ENCODE measurements around the gene ACAD10.
"Not testable (repeated sequence)": the region's sequence is repeated elsewhere in the genome, so short reads cannot be mapped to it uniquely, and the experiment has no call there.

The ACAD10 gene

DNA sequence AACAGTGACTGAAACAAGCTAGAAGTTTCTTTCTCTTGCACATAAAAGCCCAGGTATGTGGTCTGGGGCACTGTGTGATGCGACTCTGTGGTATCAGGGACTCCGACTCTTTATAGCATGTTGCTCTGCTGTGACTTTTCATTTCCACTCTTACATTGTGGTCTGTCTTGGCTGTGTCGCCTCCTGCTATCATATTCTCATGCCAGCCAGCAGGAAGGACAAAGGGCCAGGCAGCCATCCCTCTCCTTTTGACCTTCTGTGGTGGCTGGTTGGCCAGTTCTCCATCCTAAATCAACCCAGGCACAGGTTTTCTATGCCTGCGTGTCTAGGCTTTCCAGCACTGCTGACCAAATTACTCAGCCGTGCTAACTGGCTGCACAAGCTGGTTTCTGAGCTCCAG, 8.0 kb downstream of the ACAD10 start:
- Histone ChIP-seq H3K4me1 (ENCODE audit: control insufficient read depth, insufficient read depth, low read length) (no peaks in the 10 kb centered on the region), H3K27ac (ENCODE audit: low read depth, low read length) (no peak overlapping the region), H3K4me3 (ENCODE audit: low read length) (no peak overlapping the region), H3K36me3 (ENCODE audit: control insufficient read depth, insufficient read depth, low read length) (peaks cover 27% of the 10 kb centered on the region), H3K9ac (ENCODE audit: low read length) (no peak overlapping the region), H3K27me3 (ENCODE audit: control insufficient read depth, insufficient read depth, low read length) (no peaks in the 10 kb centered on the region)

DNA sequence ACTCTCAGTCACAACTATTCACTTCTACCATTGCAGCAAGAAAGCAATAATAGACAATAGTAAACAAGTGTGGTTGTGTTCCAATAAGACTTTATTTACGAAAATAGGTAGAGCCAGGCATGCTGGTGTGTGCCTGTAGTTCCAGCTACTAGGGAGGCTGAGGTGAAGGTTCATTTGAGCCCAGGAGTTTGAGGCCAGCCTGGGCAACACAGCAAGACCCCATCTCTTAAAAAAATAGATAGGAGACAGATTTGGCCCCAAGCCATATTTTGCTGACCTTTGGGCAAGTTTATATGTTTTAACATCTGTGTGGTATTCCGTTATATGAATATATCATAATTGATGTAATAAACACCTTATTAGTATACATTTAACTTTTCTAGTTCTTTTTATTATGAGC, 14.1 kb downstream of the ACAD10 start:
- H3K9ac ChIP-seq (ENCODE audit: low read length): no peak overlapping the region
- no peaks in the 10 kb centered on the region for H3K4me1 ChIP-seq (ENCODE audit: control insufficient read depth, insufficient read depth, low read length)
- H3K27me3 ChIP-seq (ENCODE audit: control insufficient read depth, insufficient read depth, low read length): no peaks in the 10 kb centered on the region
- H3K4me3 ChIP-seq (ENCODE audit: low read length): no peak overlapping the region
- H3K27ac ChIP-seq (ENCODE audit: low read depth, low read length): no peak overlapping the region
- peaks cover 17% of the 10 kb centered on the region for H3K36me3 ChIP-seq (ENCODE audit: control insufficient read depth, insufficient read depth, low read length)

DNA sequence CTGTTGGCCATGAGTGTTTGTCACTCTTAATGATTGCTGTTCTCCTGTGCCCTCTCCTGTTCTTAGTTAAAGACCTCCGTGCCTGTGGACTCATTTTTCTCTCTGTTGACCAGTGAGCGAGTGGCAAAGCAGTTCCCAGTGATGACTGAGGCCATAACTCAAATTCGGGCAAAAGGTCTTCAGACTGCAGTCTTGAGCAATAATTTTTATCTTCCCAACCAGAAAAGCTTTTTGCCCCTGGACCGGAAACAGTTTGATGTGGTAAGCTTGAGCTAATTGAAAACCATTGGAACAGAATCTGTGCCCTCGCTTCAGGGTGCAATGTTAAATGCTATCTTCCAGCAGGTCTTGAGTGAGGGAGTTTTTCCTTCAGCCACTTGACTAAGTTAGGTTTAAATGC, 19.8 kb downstream of the ACAD10 start:
- H3K9ac ChIP-seq (ENCODE audit: low read length): no peak overlapping the region
- peaks cover 11% of the 10 kb centered on the region for H3K36me3 ChIP-seq (ENCODE audit: control insufficient read depth, insufficient read depth, low read length)
- H3K4me3 ChIP-seq (ENCODE audit: low read length): no peak overlapping the region
- no peaks in the 10 kb centered on the region for H3K27me3 ChIP-seq (ENCODE audit: control insufficient read depth, insufficient read depth, low read length)
- no peaks in the 10 kb centered on the region for H3K4me1 ChIP-seq (ENCODE audit: control insufficient read depth, insufficient read depth, low read length)
- H3K27ac ChIP-seq (ENCODE audit: low read depth, low read length): peak overlapping the region; percentile 32

DNA sequence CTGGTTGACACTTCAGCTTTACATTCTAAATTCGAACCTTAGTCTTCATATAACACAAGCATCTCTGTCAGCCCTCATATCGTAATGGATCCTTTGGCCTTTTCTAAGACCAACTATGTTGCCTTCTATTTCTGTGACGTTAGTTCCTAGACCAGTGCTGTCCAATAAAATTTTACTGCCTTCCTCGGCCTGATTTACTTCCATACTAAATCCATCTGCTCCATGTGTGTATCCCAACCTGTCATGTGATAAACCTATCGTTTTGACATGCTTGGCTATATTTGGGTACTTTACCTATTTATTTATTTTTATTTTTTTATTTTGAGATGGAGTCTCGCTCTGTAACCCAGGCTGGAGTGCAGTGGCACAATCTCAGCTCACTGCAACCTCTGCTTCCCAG, 20.3 kb downstream of the ACAD10 start:
- Histone ChIP-seq H3K9ac (ENCODE audit: low read length) (no peak overlapping the region), H3K4me3 (ENCODE audit: low read length) (no peak overlapping the region), H3K4me1 (ENCODE audit: control insufficient read depth, insufficient read depth, low read length) (no peaks in the 10 kb centered on the region), H3K27ac (ENCODE audit: low read depth, low read length) (no peak overlapping the region), H3K36me3 (ENCODE audit: control insufficient read depth, insufficient read depth, low read length) (peaks cover 10% of the 10 kb centered on the region), H3K27me3 (ENCODE audit: control insufficient read depth, insufficient read depth, low read length) (no peaks in the 10 kb centered on the region)

DNA sequence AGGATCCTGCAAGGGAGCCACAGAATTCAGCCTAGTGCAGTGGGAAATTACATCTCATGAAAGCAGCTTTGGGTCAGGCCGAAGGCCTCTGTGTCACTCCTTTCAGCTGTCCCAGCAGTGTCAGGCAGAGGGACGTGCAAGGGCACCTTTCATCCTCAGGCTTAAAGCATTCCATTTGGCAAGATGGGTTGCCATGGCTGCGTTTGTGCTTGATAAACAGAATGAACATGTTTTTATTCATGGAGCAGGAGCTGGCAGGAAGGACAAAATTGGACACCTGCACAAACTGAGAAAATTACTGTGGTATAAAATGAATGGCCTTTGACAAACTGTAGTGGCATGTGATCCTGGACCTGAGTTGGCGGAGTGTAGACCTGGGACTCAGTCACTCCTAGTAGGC, 29.4 kb downstream of the ACAD10 start:
- Histone ChIP-seq H3K9ac (ENCODE audit: low read length) (no peak overlapping the region), H3K4me1 (ENCODE audit: control insufficient read depth, insufficient read depth, low read length) (peaks cover 8% of the 10 kb centered on the region), H3K4me3 (ENCODE audit: low read length) (no peak overlapping the region), H3K27me3 (ENCODE audit: control insufficient read depth, insufficient read depth, low read length) (no peaks in the 10 kb centered on the region), H3K27ac (ENCODE audit: low read depth, low read length) (peak overlapping the region; percentile 55), H3K36me3 (ENCODE audit: control insufficient read depth, insufficient read depth, low read length) (peaks cover 8% of the 10 kb centered on the region)

DNA sequence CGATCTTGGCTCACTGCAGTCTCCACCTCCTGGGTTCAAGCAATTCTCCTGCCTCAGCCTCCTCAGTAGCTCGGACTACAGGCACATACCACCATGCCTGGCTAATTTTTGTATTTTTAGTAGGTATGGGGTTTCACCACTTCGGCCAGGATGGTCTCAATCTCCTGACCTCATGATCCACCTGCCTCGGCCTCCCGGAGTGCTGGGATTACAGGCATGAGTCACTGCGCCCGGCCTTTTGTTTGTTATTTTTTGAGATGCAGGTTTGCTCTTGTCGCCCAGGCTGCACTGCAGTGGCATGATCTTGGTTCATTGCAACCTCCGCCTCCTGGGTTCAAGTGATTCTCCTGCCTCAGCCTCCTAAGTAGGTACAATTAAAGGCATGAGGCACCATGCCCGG, 33.5 kb downstream of the ACAD10 start:
- not testable (repeated sequence) for H3K36me3 ChIP-seq (ENCODE audit: control insufficient read depth, insufficient read depth, low read length)

DNA sequence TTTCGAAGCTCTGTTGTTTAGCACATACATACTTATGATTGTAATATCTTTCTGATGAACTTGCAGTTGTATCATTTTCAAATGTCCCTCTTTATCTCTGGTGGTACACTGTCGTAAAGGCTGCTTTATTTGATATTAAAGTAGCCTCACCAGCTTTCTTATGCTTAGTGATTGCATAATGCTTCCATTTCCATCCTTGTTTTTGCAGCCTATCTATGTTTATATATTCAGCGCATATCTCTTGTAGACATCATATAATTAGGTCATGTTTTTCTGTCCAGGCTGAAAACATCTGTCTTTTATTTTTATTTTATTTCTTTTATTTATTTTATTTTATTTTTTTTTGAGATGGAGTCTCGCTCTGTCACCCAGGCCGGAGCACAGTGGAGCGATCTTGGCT, 34.6 kb downstream of the ACAD10 start:
- H3K27ac ChIP-seq (ENCODE audit: low read depth, low read length): no peak overlapping the region
- peaks cover 6% of the 10 kb centered on the region for H3K36me3 ChIP-seq (ENCODE audit: control insufficient read depth, insufficient read depth, low read length)
- H3K27me3 ChIP-seq (ENCODE audit: control insufficient read depth, insufficient read depth, low read length): no peaks in the 10 kb centered on the region
- peaks cover 7% of the 10 kb centered on the region for H3K4me1 ChIP-seq (ENCODE audit: control insufficient read depth, insufficient read depth, low read length)
- no peak overlapping the region for H3K4me3 ChIP-seq (ENCODE audit: low read length)
- no peak overlapping the region for H3K9ac ChIP-seq (ENCODE audit: low read length)

More for the DNA sequence above, 33.5 kb downstream of the ACAD10 start:
- not testable (repeated sequence) for H3K27me3 ChIP-seq (ENCODE audit: control insufficient read depth, insufficient read depth, low read length); H3K27ac ChIP-seq (ENCODE audit: low read depth, low read length); H3K4me1 ChIP-seq (ENCODE audit: control insufficient read depth, insufficient read depth, low read length); H3K9ac ChIP-seq (ENCODE audit: low read length); H3K4me3 ChIP-seq (ENCODE audit: low read length)

DNA sequence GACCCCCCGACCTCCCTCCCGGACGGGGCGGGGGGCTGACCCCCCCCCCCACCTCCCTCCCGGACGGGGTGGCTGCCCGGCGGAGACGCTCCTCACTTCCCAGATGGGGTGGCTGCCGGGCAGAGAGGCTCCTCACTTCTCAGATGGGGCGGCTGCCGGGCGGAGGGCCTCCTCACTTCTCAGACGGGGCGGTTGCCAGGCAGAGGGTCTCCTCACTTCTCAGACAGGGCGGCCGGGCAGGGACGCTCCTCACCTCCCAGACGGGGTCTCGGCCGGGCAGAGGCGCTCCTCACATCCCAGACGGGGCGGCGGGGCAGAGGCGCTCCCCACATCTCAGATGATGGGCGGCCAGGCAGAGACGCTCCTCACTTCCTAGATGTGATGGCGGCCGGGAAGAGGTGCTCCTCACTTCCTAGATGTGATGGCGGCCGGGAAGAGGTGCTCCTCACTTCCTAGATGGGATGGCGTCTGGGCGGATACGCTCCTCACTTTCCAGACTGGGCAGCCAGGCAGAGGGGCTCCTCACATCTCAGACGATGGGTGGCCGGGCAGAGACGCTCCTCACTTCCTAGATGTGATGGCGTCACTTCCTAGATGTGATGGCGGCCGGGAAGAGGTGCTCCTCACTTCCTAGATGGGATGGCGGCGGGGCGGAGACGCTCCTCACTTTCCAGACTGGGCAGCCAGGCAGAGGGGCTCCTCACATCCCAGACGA, 38.0 kb downstream of the ACAD10 start:
- not testable (repeated sequence) for H3K27me3 ChIP-seq (ENCODE audit: control insufficient read depth, insufficient read depth, low read length); H3K9ac ChIP-seq (ENCODE audit: low read length); H3K4me3 ChIP-seq (ENCODE audit: low read length); H3K4me1 ChIP-seq (ENCODE audit: control insufficient read depth, insufficient read depth, low read length); H3K27ac ChIP-seq (ENCODE audit: low read depth, low read length); H3K36me3 ChIP-seq (ENCODE audit: control insufficient read depth, insufficient read depth, low read length)

DNA sequence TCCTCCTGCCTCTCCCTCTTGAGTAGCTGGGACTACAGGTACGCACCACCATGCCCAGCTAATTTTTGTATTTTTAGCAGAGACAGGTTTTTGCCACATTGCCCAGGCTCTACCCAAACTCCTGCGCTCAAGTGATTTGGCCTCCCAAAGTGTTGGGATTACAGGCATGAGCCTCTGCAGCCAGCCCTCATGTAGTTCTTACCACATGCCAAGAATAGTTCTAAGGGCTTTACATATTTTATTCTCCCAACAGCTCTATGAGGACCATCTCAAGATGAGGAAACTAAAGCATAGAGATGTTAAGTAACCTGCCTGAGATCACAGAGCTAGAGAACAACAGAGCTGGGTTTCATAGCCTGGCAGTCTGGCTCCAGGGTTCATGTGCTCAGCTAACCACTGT, 42.9 kb downstream of the ACAD10 start:
- Histone ChIP-seq H3K9ac (ENCODE audit: low read length) (no peak overlapping the region), H3K4me3 (ENCODE audit: low read length) (no peak overlapping the region), H3K27ac (ENCODE audit: low read depth, low read length) (no peak overlapping the region), H3K27me3 (ENCODE audit: control insufficient read depth, insufficient read depth, low read length) (no peaks in the 10 kb centered on the region), H3K36me3 (ENCODE audit: control insufficient read depth, insufficient read depth, low read length) (peaks cover 9% of the 10 kb centered on the region), H3K4me1 (ENCODE audit: control insufficient read depth, insufficient read depth, low read length) (no peaks in the 10 kb centered on the region)

DNA sequence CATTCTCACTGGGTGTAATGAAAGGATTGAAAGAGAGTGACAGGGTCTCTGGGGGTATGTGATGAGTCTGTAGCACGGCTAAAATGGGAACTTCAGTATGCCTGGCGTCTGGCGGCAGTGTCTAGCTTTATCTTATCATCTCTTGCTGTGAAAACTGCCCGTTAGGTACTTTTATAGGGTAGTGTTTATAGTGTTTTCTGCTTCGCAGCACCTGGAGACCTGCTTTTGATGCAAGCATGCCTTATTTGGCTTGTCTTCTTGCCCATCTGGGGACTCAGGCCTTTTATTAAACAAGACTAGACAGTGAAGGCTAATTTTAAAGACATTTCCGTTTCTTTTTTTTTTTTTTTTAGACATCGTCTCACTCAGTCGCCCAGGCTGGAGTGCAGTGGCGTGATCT, 44.6 kb downstream of the ACAD10 start:
- no peaks in the 10 kb centered on the region for H3K4me1 ChIP-seq (ENCODE audit: control insufficient read depth, insufficient read depth, low read length)
- peaks cover 9% of the 10 kb centered on the region for H3K36me3 ChIP-seq (ENCODE audit: control insufficient read depth, insufficient read depth, low read length)
- no peaks in the 10 kb centered on the region for H3K27me3 ChIP-seq (ENCODE audit: control insufficient read depth, insufficient read depth, low read length)
- H3K27ac ChIP-seq (ENCODE audit: low read depth, low read length): no peak overlapping the region
- no peak overlapping the region for H3K4me3 ChIP-seq (ENCODE audit: low read length)
- H3K9ac ChIP-seq (ENCODE audit: low read length): no peak overlapping the region

DNA sequence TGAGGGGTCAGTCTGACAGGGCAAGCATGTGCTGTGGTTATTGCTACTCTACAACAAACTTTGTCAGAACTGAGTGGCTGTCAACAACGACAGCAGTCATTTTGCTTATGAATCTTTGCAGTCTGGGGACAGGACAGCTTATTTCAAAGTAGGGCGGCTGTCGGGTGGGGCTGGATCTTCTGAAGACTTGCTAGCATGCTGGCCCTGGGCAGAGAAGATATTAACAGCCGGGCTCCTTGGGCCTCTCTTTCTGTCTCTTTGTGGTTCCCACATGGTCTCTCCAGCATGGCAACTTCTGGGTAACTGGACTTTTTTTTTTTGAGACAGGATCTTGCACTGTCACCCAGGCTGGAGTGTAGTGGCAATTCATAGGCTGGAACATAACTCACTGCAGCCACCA, 46.9 kb downstream of the ACAD10 start:
- Histone ChIP-seq H3K9ac (ENCODE audit: low read length) (no peak overlapping the region), H3K4me1 (ENCODE audit: control insufficient read depth, insufficient read depth, low read length) (no peaks in the 10 kb centered on the region), H3K36me3 (ENCODE audit: control insufficient read depth, insufficient read depth, low read length) (peaks cover 8% of the 10 kb centered on the region), H3K27ac (ENCODE audit: low read depth, low read length) (no peak overlapping the region), H3K27me3 (ENCODE audit: control insufficient read depth, insufficient read depth, low read length) (no peaks in the 10 kb centered on the region), H3K4me3 (ENCODE audit: low read length) (no peak overlapping the region)

DNA sequence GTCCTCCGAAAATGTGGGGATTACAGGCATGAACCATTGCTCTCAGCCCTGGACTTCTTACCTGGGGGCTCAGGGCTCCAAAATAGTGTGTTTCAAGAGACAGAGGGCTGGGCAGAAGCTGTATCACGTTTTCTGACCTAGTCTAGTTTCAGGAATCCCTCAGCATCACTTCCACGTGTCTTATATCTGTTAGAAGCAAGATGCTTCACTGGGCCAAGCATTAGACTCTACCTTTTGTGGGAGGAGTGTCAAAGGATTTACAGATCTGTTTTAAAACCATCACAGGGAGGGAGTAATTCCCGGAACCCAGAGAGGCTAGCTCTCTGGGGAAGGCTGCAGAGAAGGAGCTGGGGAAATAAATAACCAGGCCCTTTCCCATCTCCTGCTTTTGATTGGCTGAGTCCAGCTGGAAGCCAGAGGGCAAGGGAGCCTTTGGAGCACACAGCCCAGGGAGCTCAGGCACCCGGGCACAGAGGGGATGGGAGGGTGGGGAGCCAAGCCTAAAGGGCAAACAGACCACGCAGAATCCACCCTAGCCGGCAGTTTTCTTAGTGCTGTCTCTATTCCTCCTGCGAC, 47.6 kb downstream of the ACAD10 start:
- no peak overlapping the region for H3K9ac ChIP-seq (ENCODE audit: low read length)
- no peaks in the 10 kb centered on the region for H3K27me3 ChIP-seq (ENCODE audit: control insufficient read depth, insufficient read depth, low read length)
- H3K27ac ChIP-seq (ENCODE audit: low read depth, low read length): no peak overlapping the region
- H3K36me3 ChIP-seq (ENCODE audit: control insufficient read depth, insufficient read depth, low read length): peaks cover 5% of the 10 kb centered on the region
- H3K4me1 ChIP-seq (ENCODE audit: control insufficient read depth, insufficient read depth, low read length): no peaks in the 10 kb centered on the region
- no peak overlapping the region for H3K4me3 ChIP-seq (ENCODE audit: low read length)

DNA sequence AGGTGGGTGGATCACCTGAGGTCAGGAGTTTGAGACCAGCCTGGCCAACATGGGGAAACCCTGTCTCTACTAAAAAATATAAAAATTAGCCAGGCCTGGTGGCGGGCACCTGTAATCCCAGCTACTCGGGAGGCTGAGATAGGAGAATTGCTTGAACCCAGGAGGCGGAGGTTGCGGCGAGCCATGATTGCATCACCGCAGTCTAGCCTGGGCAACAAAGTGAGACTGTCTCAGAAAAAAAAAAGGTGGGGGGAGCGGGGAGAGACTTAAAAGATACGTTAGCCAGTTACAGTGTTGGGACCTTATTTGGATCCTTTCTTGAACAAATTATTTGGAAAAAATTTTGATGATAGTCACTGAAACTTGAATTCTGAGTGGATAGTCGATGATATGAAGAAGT, 53.7 kb downstream of the ACAD10 start:
- H3K27ac ChIP-seq (ENCODE audit: low read depth, low read length); H3K4me1 ChIP-seq (ENCODE audit: control insufficient read depth, insufficient read depth, low read length); H3K4me3 ChIP-seq (ENCODE audit: low read length); H3K9ac ChIP-seq (ENCODE audit: low read length); H3K36me3 ChIP-seq (ENCODE audit: control insufficient read depth, insufficient read depth, low read length); H3K27me3 ChIP-seq (ENCODE audit: control insufficient read depth, insufficient read depth, low read length): not testable (repeated sequence)
